Measurements from ENCODE around the gene DUSP8.
"Not testable (repeated sequence)": the region's sequence is repeated elsewhere in the genome, so short reads cannot be mapped to it uniquely, and the experiment has no call there.

The DUSP8 gene, protein sequence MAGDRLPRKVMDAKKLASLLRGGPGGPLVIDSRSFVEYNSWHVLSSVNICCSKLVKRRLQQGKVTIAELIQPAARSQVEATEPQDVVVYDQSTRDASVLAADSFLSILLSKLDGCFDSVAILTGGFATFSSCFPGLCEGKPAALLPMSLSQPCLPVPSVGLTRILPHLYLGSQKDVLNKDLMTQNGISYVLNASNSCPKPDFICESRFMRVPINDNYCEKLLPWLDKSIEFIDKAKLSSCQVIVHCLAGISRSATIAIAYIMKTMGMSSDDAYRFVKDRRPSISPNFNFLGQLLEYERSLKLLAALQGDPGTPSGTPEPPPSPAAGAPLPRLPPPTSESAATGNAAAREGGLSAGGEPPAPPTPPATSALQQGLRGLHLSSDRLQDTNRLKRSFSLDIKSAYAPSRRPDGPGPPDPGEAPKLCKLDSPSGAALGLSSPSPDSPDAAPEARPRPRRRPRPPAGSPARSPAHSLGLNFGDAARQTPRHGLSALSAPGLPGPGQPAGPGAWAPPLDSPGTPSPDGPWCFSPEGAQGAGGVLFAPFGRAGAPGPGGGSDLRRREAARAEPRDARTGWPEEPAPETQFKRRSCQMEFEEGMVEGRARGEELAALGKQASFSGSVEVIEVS

DNA sequence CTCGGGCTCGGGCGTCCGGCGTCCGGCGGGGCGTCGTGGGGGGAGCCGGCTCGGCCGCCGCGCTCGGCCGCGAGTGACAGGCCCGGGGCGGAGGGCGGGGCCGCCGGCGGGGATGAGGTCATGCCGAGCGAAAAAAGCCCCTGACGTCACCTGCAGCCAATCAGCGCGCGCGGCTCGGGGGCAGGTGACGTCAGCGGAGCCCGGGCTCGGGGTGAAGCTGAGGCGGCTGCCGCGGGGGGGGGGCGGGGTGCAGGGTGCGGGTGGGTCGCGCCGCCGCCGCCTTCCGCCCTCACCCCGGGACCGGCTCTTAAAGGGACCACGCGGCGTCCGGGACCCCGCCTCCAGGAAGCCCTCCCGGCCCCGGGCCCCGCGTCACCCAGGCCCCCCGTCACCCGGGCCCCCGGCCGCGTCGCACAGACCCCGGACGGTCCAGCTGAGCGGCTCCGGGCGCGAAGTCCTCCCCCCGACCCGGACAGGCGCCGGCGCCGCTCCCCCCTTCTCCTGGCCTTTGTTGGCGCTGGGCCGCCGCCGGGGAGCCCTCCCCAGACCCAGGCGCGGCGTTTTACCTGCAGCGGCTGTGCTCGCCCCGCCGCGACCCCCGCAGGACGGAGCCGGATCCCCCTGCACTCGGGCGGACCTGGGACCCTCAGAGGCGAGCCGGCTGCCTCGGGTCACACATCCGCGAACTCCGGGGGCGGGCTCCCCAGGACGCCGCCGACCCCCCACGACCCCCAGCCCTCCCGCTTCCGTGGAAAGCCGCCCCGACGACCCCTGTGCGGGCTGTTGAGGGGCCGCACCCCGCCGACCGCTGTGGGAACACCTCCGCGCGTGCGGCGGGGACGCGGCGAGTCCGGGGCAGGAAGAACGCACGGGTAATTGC lies at the start of gene DUSP8:
DUSP8 (minus strand) TSS at position 75 of the 880 bp plus-strand sequence. CDS start 6,445 bp downstream, outside the sequence.
- peak; percentile 75 for DNase-seq

DNA sequence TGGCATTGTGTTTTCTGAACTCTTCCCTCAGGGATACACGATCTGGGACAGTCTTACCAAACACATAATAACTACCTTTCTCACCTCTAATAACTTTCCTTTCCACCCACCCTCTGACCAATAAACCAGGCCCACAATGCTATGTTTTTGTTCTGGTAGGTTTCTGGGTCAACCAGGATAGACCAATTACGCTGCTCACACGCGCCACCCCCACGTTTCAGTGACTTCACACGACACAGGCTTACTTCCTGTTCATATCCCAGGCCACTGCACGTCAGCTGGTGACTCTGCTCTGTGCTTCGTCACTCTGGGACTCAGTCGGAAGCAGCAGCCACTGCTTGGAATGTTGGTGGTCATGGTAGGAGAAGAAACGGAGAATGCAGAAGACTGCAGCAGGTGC lies 47.4 kb upstream of the DUSP8 start:
- DNase-seq = no peak

DNA sequence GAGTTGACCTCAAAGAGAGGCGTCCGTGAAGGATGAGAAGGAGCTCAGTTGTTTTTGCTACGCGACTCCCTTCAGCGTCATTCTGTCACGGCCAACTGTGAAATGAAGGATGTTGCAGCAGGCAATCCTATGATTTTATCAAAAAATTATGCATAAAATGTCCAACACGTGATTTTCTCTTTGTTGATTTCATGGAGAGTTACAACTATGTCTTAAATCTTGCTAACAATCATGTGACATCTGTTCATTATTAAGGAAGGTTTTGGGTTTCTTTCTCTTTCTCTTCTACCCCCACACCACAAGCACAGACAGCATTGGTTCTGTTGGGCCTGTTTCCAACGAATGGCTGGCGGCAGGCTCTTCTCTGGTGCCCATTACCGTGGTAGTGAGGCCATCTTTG lies 46.2 kb upstream of the DUSP8 start:
- DNase-seq = no peak

DNA sequence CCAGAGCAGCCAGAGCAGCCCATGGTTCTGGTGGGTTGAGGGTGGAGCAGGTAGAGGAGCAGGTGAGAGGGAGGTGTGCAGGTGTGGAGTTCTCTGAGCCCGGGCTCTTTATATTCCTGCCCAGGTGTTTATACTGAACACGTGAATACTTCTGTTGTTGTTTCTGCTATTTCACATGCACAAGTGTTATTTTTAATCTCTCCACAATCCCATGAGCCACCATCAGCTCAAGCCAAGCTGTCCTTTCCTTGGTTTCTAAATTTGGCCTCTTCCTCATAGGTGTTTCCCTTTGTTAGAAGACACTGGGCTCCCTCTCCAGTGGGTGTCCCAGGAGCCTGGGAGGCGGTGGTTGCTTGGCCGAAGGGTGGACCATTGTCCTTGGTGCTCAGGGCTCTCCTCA lies 36.3 kb upstream of the DUSP8 start, which contains the start of gene KRTAP5-3:
KRTAP5-3 (minus strand) TSS at position 101 of the 400 bp plus-strand sequence; CDS start at position 23, 78 bp downstream.
- peak; percentile 7 for DNase-seq

DNA sequence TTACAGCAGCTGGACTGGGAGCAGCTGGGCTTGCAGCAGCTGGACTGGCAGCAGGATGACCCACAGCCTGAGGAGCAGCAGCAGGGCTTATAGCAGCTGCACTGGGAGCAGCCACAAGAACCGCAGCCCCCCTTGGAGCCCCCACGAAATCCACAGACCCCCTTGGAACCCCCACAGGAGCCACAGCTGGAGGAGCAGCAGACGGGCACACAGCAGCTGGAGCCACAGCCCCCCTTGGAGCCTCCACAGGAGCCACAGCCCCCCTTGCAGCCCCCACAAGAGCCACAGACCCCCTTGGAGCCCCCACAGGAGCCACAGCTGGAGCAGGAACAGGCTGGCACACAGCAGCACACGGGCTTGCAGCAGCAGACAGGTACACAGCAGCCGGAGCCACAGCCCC lies 35.8 kb upstream of the DUSP8 start:
- DNase-seq = not testable (repeated sequence)

DNA sequence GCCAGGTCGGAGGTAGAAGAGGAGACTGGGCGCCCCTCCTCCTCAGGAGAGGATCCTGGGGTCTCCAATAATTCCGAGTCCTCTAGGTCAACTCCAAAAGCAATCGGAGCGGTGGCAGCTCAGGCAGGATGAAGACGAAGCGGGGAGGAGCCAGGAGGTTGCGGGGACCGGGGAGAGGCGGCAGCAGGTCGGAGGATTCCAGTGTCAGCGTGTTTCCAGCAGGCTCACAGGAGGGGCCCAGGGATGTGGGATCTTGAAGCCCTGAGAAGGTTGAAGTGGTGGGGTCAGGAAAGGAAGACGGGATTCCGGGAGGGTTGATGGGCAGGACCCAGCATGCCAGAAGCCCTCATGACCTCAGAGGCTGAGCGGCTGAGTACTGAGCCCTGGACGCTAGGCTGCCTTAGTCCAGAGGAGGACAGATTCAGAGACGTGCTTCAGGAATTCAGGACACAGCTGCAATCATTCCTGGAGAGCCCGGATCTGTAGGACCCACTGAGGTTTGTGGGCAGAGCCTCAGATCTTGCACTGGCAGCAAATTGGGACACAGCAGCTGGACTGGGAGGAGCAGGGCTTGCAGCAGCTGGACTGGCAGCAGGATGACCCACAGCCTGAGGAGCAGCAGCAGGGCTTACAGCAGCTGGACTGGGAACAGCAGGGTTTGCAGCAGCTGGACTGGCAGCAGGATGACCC lies 35.2 kb upstream of the DUSP8 start:
- DNase-seq = not testable (repeated sequence)

DNA sequence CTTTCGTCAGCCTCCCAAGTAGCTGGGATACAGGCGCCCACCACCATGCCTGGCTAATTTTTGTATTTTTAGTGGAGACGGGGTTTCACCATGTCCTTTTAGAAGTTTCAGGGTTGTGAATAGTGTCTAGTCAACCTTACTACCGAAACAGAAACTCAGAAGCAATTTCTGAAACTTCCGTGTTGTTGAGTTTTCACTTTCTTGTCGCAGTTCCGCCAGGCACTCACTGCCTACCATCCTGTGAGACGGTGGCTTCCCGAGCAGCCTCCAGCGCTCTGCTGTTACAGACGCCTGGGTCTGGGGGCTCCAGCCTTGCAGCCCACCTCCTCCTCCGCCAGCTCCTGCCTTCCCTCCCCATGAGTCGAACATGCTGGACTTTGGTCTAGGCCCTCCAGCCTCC lies 33.9 kb upstream of the DUSP8 start:
- DNase-seq = not testable (repeated sequence)

DNA sequence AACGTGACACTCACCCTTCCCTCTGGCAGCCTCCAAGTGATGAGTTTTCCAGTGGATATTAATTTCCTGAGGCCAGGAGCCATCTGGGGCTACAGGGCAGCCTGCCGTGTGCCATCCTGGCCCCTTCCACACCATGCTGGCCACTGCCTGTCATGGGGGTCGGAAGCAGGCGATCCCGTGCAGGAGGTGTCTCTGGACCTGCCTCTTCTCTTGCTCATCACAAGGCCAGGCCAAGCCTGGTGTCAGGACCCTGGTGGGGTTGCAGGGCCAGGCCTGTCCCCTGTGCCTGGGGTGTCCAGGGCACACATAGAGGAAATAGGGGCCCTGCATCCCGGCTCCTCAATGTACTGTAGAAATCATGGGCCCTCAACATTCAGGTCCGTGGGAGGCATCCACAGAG lies 32.6 kb upstream of the DUSP8 start:
- no peak for DNase-seq

DNA sequence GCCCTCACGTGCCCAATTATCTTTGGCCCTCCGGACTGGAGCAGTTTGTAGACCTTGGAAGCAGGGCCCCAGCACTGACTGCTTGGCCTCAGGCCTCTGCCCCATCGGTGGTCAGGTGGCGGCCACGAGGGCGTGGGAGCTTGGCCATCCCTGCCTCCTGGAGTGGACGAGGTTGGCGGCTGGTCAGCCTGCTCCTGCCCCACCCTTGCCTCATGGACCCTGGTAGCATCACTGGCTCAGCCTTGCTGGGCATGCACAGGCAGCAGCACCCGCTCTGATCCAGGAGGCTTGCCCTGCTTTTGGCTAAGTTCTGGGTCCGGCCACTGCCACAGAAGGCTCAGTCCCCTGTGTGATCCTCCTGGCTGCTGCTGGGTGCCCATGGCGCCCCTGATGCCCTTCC lies 32.1 kb upstream of the DUSP8 start:
- no peak for DNase-seq

DNA sequence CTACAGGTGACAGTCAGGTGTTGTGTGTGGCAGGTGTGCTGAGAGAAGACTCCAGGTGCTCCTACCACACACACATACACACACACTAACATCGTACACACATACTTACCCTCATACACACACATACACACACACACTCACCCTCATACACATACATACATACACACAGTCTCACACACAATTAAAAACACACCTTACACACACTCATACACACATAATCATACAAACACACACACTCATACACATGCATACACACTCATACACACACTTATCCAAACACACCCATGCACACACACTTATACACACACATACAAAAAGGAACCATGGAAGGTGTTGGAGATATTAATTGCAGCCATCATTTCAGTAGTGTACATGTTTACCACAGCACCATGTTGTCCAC lies 31.6 kb upstream of the DUSP8 start:
- no peak for DNase-seq

DNA sequence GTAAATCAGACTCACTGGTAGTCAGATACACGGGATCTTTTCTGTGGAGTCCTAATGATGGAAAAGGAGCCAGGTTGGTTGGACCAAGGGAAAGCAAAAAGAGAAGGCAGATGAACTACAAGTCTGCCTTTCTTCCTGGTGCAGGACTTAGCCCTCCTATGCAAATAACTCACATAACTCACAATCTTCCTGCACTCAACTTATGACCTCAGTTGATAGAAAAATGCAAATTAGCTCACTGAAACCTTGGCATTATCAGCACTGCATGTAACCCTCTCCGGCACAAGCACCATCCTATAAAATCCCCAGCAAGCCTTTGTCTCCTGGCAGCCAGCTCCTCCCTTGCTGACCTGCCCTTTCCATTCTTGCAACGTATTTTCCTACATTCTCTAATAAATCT lies 29.6 kb upstream of the DUSP8 start:
- not testable (repeated sequence) for DNase-seq

DNA sequence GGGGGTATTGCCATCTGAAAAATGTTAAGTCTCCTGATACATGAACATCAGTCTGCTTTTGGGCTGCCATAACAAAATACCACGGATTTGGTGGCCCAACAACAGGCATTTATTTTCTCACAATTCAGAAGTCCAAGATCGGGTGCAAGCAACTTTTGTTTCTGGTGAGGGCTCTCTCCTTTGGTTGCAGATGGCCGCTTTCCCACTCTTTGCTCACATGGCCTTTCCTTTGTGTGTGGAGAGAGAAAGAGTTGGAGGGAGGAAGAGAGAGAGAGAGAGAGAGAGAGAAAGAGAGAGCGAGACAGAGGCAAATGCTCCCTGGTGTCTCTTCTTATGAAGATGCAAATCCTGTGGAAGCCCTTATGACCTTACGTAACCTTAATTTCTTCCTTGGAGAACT lies 28.6 kb upstream of the DUSP8 start:
- DNase-seq = no peak

DNA sequence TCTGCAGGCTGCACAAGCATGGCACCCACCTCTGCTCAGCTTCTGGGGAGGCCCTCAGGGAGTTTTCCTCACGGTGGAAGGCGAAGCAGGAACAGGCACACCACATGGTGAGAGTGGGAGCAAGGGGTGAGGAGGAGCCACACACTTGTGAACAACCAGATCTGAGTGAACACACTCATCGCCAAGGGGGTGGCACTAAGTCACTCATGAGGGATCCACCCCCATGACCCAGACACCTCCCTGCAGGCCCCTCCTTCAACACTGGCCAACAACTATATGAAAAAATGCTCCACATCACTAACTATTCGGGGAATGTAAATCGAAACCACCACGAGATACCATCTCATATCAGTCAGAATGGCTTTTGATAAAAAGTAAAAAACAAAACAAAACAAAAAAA lies 26.7 kb upstream of the DUSP8 start:
- no peak for DNase-seq

DNA sequence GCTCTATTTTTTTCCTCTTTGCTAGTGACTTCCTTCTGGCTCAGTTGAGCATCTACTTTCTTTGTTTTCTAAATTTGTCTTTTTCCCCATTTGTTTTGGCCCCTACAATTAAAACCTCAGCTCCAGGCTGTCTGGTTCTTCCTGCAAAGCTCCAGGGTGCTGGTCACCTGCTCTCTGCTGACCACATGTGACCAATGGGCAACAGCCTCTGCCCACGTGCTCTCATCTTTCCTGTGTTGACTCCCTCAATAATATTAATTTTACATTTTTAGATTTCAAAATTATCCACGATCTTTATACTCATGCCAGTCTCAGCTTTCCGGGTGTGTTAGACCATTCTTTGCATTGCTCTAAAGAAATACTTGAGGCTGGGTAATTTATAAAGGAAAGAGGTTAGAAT lies 26.3 kb upstream of the DUSP8 start:
- DNase-seq = not testable (repeated sequence)

DNA sequence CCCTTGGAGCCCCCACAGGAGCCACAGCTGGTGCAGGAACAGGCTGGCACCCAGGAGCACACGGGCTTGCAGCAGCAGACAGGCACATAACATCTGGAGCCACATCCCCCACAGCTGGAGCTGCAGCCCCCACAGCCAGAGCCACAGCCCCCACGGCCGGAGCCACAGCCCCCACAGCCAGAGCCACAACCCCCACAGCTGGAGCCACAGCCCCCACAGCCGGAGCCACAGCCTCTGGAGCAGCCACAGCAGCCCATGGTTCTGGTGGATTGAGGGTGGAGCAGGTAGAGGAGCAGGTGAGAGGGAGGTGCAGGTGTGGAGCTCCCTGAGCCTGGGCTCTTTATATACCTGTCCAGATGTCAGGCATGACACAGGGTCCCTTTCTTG lies 25.9 kb upstream of the DUSP8 start, which contains the start of gene KRTAP5-2:
KRTAP5-2 (minus strand) TSS at position 301 of the 387 bp plus-strand sequence; CDS start at position 257, 44 bp downstream.
- DNase-seq = no peak

DNA sequence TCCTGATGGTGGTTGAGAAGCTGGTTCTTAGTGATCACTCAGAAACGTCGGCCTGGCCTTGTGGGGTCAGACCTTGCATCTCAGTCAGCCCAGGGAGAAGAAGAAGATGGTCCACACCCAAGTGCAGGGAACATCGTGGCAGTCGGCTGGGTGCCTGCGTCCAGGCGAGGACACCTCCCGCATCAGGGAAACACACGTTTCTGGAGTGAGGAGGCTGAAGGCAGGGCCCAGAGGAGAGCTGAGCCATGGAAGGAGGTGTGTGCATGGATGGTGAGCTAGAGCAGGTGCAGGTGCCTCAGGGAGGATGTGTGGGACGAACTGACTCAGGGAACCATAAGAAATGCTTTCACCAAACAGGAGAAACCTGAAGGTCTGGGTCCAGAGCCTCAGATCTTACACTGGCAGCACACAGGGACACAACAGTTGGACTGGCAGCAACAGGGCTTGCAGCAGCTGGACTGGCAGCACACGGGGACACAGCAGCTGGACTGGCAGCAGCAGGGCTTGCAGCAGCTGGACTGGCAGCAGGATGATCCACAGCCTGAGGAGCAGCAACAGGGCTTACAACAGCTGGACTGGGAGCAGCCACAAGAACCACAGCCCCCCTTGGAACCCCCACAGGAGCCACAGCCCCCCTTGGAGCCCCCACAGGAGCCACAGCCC lies 25.4 kb upstream of the DUSP8 start:
- no peak for DNase-seq

DNA sequence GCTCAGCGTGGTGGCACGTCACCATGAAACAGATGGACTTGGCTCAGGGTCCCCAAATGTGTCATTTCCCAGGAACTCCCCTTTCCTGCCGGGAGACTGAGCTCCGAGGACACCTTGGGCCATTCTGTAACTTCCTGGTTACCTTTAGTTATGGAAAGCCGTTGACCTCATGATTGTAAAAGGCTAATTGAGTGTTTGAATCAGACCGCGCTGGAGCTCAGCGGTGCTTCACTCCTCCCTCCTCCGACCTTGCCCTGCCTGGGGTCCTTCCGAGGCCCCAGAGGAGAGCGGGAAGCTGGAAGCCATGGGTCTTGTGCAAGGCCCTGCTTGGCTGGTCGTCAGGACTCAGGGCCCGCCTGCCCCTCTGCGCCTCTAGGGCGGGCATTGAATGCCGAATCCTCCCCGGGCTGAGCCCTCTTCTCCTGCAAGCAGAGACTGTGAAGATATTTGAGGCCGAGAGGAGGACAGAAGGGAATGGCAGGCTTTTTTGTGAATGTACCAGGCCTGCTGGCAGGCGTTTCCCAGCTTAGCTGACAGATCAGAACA lies 24.6 kb upstream of the DUSP8 start:
- DNase-seq = not testable (repeated sequence)

DNA sequence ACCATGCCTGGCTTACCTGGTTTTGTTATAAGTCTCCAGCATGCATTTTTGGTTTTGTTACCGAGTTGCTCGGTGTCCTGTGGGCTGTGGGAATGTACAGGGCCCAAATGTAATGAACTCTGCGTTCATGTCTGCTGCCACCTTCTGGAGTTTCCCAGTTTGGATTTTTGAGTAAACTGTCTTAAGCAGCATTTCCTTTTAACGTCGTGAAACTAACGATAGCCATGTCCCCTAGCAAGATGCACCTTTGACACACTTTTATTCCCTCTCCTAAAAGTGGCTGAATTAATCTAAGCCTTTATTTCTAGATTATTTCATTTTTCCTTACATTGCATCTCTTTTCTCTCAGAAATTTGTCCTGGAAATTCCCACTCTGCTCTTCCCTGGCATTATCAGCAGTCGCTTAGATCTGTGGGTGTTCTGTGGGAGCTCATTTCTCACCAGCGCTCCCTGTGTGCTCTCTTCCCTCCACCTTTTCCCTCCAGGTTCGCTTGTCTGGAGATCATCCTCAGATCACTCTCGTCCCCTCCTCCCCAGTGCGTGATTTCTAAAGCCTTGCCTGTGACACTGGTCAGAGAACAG lies 24.0 kb upstream of the DUSP8 start:
- DNase-seq = not testable (repeated sequence)

DNA sequence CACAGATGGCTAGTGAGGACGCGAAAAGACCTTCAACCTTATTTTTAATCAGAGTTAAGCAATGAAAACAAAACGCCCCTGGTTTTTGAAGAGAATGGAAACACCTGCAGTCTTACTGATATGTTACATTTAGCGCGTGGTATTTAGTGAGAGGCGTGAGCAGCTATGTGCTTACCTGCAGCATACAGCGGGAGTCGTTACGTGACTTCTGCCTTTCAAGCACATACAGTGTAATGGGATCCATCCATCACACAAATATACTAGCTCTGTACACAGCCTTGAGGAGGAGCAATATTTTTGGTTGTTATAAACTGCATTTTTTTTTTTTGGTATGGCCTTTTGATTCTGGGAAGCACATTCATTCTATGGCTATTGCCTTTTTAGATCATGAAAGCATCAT lies 20.6 kb upstream of the DUSP8 start:
- DNase-seq = no peak

DNA sequence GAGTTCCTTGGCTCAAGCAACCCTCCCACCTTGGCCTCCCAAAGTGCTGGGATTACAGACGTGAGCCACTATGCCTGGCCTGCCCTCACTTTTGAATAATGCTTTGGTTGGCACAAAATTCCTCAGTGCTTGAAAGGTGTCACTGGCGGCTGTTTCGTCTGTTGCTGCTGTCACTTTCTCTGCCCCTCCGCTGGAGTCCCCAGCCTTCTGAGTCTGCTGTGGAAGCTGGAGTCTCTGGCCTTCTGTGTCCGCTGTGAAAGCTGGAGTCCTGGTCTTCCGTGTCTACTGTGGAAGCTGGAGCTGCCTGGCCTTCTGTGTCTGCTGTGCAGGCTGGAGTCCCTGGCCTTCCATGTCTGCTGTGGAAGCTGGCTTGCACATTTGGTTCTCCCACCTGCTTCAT lies 17.9 kb upstream of the DUSP8 start:
- no peak for DNase-seq
